ENCODE results near the gene CELF2.
"Not testable (repeated sequence)": the region's sequence is repeated elsewhere in the genome, so short reads cannot be mapped to it uniquely, and the experiment has no call there.

- not testable (repeated sequence) for TF ChIP-seq CTCF (conservative IDR thresholded peaks at IDR 0.05; ENCODE audit: low read depth, low read length); CHD1 (IDR thresholded peaks at IDR 0.05; ENCODE audit: low read depth, low read length); MAFK (IDR thresholded peaks at IDR 0.05; ENCODE audit: low read depth, low read length); POLR2A (IDR thresholded peaks at IDR 0.05; ENCODE audit: low read depth, low read length); MXI1 (IDR thresholded peaks at IDR 0.05; ENCODE audit: borderline replicate concordance, low read depth, low read length); RFX5 (IDR thresholded peaks at IDR 0.05; ENCODE audit: low read depth, low read length); RCOR1 (IDR thresholded peaks at IDR 0.05; ENCODE audit: insufficient replicate concordance, low read length)
Measured at GRCh38 chr10:11127017-11127416, 109.3 kb downstream of the CELF2 start.
